HG03565 (cell line): ENCODE measurements around the gene PPP6R3.
"Not testable (repeated sequence)": the region's sequence is repeated elsewhere in the genome, so short reads cannot be mapped to it uniquely, and the experiment has no call there.

Source experiments
- ATAC-seq: cut with Tn5 transposase; IDR thresholded peaks from one replicate; pipeline ENCODE4 v1.9.1; 2021; ENCODE audit warnings: mild to moderate bottlenecking, moderate library complexity; ENCODE audit not compliant: unreplicated experiment

The PPP6R3 gene

DNA sequence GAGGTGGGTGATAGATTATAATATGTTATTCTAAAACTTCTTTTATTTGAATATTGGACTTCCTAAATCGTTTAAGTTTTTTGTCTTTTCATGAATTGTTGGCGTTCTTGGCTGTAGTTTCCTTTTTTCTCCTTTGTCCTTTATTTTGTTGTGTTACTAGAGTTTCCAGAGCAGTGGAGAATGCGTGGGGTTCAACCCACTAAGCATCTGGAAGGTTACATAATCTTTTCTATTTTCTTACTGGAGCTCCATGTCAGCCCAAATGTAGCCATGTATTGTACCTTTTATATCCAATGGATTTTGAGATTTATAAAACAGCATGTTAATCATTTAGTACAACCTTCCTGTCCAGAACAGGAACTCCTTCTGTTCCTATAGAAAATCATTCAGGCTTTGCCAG, 63.2 kb downstream of the PPP6R3 start:
- ATAC-seq = no peak

DNA sequence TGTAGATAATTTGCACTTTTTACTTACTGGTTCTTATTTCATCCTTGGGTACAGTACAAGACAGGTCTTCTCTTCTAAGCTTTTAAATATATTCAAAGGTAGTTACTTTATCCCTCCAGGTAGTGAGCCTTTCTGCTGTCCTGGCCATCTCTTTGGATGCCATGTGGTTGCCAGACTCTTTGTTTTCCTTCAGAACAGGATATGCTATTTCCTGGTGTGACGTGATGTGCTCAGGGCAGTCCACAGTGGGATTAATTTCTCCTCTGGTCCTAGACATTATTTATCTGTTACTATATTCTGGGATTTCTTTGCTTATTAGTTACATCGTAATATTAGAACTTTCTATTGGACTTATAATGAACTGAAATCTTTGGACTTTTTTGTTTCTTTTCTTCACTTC, 63.7 kb downstream of the PPP6R3 start:
- ATAC-seq = no peak

DNA sequence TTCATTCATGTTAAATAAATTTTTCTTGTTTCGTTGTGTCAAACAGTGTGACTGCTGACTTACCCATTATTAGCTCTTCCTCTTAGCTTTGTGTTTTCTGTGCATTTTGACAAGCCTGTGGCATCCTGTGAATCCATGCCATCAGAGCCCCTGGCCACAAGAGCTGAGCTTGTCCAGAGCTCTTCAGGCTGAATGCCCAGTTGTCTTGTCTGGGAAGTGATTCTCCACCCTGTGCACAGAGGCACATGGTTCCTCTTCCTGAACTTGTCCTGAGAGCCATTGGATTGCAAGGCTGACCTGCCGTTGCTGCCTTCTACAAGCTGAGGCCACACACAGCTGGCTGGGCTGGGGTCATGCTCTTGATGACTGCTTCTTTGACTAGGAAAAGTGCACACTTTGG, 64.1 kb downstream of the PPP6R3 start:
- ATAC-seq = no peak

DNA sequence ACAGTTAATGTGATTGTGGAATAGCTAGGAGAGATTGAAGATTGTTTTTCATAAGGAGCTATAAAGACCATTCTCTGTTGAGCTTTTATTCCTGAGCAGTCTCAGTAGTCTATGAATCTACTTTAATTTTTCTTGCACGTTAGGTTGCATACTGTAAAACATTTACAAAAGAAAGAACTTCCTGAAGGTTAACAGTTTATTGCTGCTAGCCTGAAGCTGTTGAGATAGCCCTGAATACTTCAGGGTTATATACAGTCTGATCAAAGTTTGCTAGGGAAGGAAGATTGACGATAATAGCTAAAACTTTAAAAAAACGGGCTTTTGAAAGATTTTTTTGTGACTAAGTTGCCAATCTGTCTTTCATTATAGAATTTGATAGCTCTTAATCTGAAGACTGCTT, 64.8 kb downstream of the PPP6R3 start:
- ATAC-seq = no peak

DNA sequence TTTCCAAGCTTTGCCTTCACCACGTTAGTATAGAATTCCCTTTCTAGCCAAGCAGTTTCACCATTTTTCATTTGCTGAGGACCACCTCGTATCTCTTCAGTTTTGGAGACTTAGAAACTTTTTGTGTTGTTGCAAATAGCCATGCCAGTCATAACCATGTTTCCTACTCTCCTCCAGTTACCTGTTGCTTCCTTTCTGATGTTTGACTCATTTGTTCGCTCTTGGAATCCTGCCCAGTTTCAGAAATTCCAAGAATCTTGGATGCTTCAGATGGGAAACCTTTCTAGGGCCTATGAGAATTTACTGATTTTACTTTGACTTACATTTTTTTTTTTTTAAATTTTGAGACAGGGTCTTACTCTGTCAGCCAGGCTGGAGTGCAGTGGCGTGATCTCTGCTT, 65.4 kb downstream of the PPP6R3 start:
- no peak for ATAC-seq

DNA sequence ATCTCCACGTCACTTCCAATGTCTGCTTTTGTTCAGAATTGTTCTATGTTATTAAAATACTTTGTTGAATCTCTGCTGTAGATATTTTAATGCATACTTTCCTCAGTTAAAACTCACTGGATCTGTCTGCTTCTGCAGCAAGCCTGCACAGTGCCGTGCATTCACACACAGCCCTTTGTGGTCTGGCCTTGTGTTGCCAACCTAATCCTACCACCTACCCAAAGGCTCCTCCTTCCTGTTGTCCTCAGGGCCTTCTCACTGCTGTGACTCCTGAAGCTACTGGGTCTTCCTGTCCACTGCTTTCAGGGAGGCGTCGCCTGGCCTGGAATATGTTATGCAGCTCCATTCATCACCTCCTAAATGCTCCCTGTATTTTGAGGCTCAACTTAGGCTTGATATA, 67.0 kb downstream of the PPP6R3 start:
- ATAC-seq = no peak

DNA sequence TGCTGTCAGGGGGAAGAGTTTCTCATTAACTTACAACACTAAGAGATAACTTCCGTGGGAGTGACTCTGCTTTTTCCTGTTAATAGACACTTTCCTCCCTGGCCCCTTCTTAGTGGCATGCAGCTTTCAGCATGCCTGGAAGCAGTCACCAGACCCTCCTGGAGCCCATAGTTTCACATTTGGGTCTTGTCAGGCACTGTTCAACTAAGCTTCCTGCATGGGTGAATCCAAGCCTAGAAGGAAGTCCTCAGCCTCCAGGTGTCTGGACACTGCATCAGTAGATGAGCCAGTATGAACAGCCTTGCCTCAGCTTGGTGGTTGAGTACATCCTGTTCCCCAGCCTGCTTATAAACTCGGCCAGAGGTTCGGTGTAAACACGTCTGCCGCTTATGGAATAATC, 68.1 kb downstream of the PPP6R3 start:
- no peak for ATAC-seq

DNA sequence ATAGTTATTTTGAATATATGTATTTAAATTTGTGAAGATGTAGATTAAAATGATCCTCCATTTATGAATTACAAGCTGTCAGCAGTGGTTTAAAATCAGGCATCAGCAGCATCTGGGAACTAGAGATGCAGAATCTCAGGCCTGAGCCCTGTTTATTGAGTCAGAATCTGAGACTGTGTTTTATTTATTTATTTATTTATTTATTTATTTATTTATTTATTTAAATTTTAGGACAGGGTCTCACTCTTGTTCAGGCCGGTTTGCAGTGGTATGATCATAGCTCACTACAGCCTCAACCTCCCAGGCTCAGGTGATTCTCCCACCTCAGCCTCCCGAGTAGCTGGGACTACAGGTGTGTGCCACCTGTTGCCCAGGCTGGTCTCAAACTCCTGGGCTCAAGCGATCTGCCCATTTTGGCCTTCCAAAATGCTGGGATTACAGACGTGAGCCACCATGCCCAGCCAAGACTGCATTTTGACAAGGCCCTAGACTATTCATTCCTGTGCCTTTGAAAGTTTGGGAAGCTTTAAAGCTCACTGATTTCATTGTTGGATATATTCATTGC, 70.7 kb downstream of the PPP6R3 start:
- ATAC-seq = no peak

DNA sequence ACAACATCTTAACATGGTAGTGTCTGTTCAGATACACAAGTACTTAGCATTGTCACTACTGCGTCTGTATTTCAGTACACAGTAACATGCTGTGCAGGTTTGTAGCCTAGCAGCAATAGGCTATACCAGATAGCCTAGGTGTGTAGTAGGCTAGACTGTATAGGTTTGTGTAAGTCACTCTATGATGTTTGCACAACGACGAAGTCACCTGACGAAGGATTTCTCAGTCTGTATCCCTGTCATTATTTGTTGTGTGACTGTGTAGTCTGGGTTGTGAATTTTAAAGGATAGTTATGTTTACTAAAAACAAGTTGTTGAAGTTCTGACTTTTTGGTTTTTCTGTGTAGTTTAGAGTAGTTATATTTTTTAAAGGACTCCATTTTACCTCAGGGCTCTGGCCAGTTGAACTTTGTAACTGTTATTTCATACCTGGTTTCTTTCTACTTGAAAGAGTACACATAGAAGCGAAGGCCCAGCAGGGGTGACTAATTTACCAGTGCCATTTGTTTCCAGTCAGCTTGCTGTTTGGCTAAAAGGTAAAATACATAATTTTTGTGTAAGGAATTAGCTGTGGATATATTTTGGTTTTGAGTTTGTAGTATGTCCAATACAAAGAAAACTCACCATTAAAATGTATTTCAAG, 72.3 kb downstream of the PPP6R3 start:
- ATAC-seq = no peak

DNA sequence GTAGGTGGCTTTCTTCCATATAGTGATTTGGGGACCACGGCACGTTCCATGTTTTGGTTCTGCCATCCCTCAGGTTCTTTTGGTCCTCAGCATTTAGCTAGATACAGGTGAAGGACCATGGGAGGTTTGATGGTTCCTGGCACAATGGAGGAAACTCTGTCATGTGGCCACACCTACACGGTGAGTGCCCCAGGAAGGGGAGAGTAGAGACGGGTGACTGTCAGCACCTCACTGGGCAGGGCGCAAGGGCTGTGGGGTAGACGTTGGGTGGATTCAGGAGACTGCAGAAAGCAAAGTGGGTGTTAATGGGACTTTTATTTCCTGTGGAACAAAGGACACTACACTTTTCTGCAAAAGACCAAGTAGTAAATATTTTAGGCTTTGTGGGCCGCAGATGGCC, 73.4 kb downstream of the PPP6R3 start:
- ATAC-seq = no peak

DNA sequence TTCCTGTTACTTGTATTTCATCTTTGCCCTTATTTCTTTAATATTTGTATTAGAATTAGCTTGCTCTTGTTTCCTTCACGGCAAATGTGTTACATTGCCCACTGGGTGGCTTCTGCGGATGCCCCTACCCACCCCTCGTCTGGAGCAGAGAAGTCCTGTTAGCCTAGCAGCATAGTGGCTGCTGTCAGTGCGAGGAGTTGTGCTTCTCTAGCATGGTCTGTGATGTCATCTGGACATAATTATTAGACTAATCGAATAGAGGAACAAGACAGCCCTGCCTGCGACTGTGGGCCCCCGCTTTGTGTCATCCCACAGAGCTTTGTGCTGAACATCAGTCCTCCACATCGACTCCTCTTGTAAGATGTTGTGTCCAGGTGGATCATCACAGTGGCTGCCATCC, 74.5 kb downstream of the PPP6R3 start:
- no peak for ATAC-seq

DNA sequence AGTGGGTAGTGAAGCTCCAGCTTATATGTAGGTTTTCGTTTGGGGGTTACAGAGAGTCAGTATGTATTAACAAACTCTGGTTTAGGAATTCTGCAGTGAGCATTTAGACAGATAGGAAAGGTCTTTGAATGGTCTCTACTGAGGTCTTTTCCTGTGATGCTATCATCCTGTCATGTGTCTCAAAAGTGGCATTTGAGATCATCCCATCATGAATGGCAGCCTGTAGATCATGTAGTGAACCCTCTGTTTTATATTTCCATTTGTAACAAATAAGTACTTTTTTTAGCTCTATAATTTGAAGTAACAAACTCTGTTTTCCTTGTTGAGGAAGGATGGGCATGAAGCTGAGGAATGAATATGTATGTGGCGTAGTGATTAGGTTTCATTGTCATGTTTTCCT, 76.2 kb downstream of the PPP6R3 start:
- no peak for ATAC-seq

DNA sequence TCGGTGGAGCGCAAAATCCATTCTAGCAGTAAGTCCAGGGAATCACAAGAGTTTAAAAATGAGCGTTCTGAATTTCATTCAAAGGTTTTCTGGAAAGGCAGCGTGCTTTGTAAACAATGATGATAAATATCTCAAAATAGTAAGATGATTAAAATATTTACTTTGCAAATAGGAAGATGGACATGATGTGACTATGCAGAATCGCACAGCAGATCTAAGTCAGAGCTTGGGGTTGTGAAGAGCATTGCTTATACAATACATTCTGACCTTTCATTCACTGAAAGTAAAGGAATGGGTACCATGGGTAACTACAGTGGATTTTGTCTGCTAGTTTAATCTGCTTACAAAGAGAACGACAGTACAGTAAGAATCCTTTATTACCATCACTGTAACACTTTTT, 77.5 kb downstream of the PPP6R3 start:
- ATAC-seq = no peak

DNA sequence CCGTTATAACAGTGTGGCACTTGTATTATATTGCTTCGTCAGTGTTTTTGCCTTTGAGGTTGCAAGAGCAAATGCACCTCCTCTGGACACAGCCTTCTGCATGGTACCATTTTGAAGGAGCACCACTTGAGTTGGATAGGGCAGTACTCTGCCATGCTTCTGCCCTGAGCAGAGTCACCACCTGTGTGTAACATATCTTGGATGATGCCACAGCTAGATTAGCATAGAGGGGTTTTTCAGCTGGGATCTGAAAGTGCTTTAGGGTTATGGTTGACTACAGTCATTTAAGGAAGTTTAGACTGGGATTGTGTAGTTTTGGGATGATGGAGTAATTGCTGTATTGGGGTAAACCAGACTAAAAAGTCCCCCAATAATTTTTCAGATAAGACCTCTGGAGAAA, 78.8 kb downstream of the PPP6R3 start:
- ATAC-seq = no peak

DNA sequence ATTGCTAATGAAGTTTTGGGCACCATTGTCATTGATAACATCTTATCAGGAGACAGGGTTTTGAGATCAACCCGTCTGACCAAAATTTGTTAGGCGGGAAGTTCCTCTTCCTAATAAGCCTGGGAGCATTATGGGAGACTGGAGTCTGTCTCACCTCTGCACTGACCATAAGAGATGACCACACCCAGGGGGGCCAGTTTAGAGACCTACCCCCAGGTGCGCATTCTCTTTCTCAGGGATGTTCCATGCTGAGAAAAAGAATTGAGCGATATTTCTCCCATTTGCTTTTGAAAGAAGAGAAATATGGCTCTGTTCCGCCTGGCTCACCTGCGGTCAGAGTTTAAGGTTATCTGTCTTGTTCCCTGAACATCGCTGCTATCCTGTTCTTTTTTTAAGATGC, 80.0 kb downstream of the PPP6R3 start:
- not testable (repeated sequence) for ATAC-seq

DNA sequence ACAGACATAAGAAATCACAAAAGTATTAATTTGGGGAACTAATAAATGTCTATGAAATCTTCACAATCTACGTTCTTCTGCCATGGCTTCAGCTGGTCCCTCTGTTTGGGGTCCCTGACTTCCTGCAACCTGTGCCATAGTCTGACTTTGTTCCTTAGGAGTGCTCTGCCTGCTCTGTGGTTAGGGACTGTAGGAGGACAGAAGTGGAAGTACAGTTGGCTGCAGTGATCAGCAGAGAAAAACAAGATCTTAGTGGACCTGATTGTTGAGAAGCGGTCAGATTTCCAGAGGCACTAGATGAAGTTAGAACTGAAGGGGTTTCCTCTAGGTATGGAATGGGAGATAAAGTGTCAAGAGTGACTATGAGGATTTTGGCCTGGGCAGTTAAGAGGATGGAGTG, 80.6 kb downstream of the PPP6R3 start:
- no peak for ATAC-seq

DNA sequence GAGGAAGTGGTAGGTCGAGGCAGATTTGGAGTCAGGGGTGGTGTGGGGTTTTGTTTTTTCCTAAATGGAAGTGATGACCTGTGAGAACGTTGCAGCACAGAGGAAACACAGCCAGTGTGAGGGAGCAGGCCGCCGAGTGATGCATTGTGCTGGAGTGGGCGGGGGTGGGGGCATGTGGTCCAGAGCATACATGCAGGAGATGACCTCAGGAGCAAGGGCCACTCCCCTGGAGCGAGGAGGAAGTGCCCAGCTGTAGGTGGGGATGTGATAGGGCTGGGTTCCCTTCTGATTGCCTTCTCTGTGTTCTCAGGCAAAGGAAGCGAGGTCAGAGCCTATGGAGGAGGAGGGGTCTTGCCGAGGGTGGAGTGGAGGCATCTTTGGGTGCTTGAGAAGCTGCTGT, 81.4 kb downstream of the PPP6R3 start:
- no peak for ATAC-seq

DNA sequence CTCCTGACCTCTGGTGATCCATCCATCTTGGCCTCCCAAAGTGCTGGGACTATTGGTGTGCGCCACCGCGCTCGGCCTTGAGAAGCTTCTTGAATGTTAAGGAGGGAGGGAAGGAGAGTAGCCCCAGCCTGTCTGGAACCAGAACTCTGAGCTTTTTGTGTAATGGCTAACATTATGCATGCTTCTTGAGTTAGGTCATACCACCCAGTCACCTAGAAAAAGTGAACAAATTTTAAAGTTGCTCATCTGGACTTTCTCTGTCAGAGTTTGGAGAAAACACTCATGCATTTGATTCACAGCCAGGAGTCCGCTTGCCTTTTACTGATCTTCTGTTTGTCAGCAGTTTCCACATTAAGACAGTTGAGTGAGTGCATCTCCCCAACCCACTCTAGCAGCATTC, 82.1 kb downstream of the PPP6R3 start:
- no peak for ATAC-seq

DNA sequence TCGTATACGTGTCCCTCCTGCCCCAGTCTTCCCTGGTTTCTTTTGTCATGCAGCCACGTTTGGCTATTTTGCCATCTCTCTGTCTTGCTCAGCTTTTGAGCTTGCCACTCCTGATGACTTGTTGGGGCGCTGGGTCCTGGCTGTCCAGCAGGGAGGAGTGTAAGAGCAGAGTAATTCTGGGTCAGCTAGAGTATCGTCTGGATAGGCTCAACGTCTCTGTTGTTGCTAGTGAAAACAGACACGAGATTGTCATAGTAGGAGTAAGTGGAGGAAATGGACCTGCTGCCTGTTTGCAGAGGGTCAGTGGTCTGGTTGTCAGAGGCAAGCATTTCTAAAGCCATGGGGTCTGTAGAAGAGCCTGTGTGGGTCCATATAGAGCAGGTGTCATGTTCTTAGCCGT, 83.0 kb downstream of the PPP6R3 start:
- ATAC-seq = no peak

DNA sequence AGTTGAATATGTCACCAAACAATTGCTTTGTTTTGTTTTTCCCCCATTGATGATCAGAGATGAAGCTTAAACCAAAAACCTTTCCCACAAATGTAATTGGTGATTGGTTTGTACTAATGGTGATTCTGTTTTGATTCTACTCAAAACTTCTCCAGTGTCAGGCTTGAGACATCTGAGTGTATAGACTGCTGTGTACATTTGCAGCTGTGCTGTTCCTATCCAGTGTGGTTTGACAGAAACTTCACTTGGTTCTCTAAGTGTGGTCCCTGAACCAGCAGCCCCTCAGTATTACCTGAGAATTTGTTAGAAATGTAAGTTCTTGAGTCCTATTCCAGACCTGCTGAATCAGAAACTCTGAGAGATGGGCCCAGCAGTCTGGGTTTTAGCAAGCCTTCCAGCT, 84.8 kb downstream of the PPP6R3 start:
- ATAC-seq = no peak

DNA sequence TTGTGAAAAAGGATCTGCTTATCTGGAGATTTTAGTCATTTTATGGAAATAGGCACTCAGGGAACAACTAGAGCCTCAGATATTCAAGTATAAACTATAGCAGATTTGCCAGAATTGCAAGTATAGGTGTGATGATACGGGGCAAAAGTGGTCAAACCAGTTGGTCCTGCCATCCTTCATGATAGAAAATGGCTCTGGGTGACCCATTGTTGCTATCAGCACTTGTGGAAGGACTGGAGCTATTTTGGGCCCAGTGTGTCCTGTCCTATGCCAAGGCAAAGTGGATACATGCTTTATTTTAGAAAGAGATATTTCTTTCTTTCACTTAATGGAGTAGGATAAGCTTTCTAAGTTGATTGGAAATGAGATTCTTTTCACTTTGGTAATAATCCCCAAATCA, 85.2 kb downstream of the PPP6R3 start:
- no peak for ATAC-seq

DNA sequence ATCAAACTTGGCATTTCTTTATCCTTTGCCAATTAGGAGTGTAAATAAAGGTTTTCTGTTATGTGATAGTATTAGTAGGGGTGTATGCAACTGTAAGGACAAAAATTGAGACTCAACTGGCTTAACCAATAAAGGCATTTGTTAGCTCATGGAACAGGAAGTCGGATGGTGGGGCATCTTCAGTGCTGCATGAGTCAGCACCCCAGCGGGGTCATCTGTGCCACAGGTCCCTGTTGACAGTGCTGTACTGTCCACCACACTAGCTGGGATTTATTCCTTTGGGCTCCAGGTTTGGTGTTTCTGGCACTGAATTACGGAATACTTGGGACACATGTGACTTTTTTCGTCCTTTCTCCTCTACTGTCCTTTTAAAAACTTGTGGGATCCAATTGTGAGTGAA, 86.0 kb downstream of the PPP6R3 start:
- ATAC-seq = no peak

DNA sequence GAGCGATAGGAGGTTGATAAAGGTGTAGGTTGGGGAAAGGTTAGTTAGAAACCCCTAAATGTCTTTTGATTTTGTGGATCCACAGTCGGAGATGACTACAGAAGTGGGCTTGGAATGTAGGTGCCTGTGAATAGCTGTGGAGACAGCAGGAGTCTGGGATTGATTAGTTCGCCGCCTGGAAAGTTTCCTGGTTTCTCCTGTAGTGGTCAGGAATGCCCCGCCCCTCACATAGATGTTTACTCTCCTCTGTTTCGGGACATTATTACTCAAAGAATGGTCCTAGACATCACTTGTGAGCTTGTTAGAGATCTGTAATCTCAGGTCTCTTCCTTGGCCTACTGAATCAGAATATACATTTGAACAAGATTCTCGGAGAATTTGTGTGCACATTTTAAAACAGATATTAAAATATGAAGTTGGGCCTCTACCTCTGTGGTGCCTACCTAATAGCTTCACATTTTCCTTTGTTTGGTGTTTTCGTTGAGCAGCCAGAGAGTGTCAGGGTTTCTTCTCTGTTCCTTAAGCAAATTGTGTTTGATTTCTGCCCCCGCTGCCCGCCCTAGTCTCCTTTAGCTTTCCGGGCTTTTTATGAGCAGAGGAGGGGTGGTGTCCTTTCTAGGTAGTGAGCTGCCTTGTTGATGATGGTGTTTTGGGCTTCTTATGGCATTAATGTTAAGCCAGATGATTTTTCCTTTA, 89.4 kb downstream of the PPP6R3 start:
- ATAC-seq = no peak
